Measurements from ENCODE around the gene MPPE1. TPM values are rescaled to one million over a fixed set of nuclear protein-coding genes. Genes with fewer than 3 reads are reported as not detected.
A peak's percentile ranks its signal among the peaks of the same experiment; 100 is the strongest.

MPPE1 gene
- total and polyA plus RNA-seq, 9 of the 15 experiments (the other 6 are each of a cell fraction or from before 2014, with no cell fraction given): 10.7 to 19.5 (median 13.3) TPM

- TF ChIP-seq WHSC1 (IDR thresholded peaks at IDR 0.05; ENCODE audit: low read length) (no peak), USF2 (CRISPR knock-in tag; IDR thresholded peaks at IDR 0.05) (no peak), MTA1 (IDR thresholded peaks at IDR 0.05; ENCODE audit: borderline replicate concordance) (peak; percentile 18; the same call in 1 of the 2 replicates), MAFK (IDR thresholded peaks at IDR 0.05; ENCODE audit: low read length) (no peak), ZNF174 (CRISPR knock-in tag; IDR thresholded peaks at IDR 0.05) (no peak), SRSF1 (IDR thresholded peaks at IDR 0.05; ENCODE audit: low read depth, low read length) (no peak), ZNF398 (CRISPR knock-in tag; IDR thresholded peaks at IDR 0.05) (no peak), CTBP1 (IDR thresholded peaks at IDR 0.05; ENCODE audit: borderline replicate concordance) (peak; percentile 55; the same call in 1 of the 2 replicates), DPF2 (IDR thresholded peaks at IDR 0.05) (peak; percentile 20; the same call in 1 of the 2 replicates), ATF3 (IDR thresholded peaks at IDR 0.05) (peak; percentile 91), ATF3 (CRISPR knock-in tag; conservative IDR thresholded peaks at IDR 0.05) (no peak), PHB2 (IDR thresholded peaks at IDR 0.05; ENCODE audit: low read depth) (no peak), NFATC3 (IDR thresholded peaks at IDR 0.05) (no peak), ZNF75A (CRISPR knock-in tag; IDR thresholded peaks at IDR 0.05) (no peak), JUN (IDR thresholded peaks at IDR 0.05; ENCODE audit: borderline replicate concordance, low read depth, low read length) (peak; percentile 66; the same call in 1 of the 2 replicates), JUN (CRISPR knock-in tag; IDR thresholded peaks at IDR 0.05; ENCODE audit: borderline replicate concordance) (no peak), SIX5 (IDR thresholded peaks at IDR 0.05; ENCODE audit: borderline replicate concordance in 1 of 2, insufficient read depth in 1 of 2, low read depth in 1 of 2, low read length in 2 of 2) (no peak), XRCC3 (IDR thresholded peaks at IDR 0.05) (no peak)
- TF ChIP-seq, protein P1, sequence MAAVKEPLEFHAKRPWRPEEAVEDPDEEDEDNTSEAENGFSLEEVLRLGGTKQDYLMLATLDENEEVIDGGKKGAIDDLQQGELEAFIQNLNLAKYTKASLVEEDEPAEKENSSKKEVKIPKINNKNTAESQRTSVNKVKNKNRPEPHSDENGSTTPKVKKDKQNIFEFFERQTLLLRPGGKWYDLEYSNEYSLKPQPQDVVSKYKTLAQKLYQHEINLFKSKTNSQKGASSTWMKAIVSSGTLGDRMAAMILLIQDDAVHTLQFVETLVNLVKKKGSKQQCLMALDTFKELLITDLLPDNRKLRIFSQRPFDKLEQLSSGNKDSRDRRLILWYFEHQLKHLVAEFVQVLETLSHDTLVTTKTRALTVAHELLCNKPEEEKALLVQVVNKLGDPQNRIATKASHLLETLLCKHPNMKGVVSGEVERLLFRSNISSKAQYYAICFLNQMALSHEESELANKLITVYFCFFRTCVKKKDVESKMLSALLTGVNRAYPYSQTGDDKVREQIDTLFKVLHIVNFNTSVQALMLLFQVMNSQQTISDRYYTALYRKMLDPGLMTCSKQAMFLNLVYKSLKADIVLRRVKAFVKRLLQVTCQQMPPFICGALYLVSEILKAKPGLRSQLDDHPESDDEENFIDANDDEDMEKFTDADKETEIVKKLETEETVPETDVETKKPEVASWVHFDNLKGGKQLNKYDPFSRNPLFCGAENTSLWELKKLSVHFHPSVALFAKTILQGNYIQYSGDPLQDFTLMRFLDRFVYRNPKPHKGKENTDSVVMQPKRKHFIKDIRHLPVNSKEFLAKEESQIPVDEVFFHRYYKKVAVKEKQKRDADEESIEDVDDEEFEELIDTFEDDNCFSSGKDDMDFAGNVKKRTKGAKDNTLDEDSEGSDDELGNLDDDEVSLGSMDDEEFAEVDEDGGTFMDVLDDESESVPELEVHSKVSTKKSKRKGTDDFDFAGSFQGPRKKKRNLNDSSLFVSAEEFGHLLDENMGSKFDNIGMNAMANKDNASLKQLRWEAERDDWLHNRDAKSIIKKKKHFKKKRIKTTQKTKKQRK (IDR thresholded peaks at IDR 0.05; ENCODE audit: borderline replicate concordance, low read depth, low read length): no peak
- TF ChIP-seq, protein P2, sequence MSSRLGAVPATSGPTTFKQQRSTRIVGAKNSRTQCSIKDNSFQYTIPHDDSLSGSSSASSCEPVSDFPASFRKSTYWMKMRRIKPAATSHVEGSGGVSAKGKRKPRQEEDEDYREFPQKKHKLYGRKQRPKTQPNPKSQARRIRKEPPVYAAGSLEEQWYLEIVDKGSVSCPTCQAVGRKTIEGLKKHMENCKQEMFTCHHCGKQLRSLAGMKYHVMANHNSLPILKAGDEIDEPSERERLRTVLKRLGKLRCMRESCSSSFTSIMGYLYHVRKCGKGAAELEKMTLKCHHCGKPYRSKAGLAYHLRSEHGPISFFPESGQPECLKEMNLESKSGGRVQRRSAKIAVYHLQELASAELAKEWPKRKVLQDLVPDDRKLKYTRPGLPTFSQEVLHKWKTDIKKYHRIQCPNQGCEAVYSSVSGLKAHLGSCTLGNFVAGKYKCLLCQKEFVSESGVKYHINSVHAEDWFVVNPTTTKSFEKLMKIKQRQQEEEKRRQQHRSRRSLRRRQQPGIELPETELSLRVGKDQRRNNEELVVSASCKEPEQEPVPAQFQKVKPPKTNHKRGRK (tag; IDR thresholded peaks at IDR 0.05): no peak
- TF ChIP-seq, protein P3, sequence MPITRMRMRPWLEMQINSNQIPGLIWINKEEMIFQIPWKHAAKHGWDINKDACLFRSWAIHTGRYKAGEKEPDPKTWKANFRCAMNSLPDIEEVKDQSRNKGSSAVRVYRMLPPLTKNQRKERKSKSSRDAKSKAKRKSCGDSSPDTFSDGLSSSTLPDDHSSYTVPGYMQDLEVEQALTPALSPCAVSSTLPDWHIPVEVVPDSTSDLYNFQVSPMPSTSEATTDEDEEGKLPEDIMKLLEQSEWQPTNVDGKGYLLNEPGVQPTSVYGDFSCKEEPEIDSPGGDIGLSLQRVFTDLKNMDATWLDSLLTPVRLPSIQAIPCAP (CRISPR knock-in tag; IDR thresholded peaks at IDR 0.05; ENCODE audit: borderline replicate concordance): no peak
These were observed 45.0 kb upstream of the MPPE1 start (continued) for GRCh38 chr18:11953113-11953512.
